HG03108 (cell line): Measurements from ENCODE around the gene MAG.

Experiments used
- ATAC-seq: cut with Tn5 transposase; IDR thresholded peaks from one replicate; pipeline ENCODE4 v1.9.1; 2021; ENCODE audit warnings: moderate library complexity; ENCODE audit not compliant: unreplicated experiment

MAG gene

GRCh38 chr19:35291916-35292315 lies at the start of gene MAG:
Gene MAG (plus strand): TSS chr19:35292161. CDS start chr19:35295409, 3,248 bp downstream.
- ATAC-seq, result no peak

- ATAC-seq, result no peak
Measured at GRCh38 chr19:35246466-35247092, 45.4 kb upstream of the MAG start.

GRCh38 chr19:35247526-35248309 lies 44.2 kb upstream of the MAG start:
- peak; percentile 39 for ATAC-seq

GRCh38 chr19:35248310-35249145 lies 43.4 kb upstream of the MAG start, which contains the start of gene LSR:
Gene LSR (plus strand): TSS chr19:35249002. CDS start chr19:35249023, 21 bp downstream.
- ATAC-seq, result peak; percentile 73

- no peak for ATAC-seq
Measured at GRCh38 chr19:35249146-35249847, 42.7 kb upstream of the MAG start.

- ATAC-seq, result no peak
Measured at GRCh38 chr19:35249848-35250711, 41.9 kb upstream of the MAG start.

GRCh38 chr19:35251456-35251855 lies 40.5 kb upstream of the MAG start:
- no peak for ATAC-seq

GRCh38 chr19:35253316-35254286 lies 38.4 kb upstream of the MAG start:
- ATAC-seq, result no peak

- ATAC-seq, result no peak
Measured at GRCh38 chr19:35254341-35255297, 37.3 kb upstream of the MAG start.

- no peak for ATAC-seq
Measured at GRCh38 chr19:35256566-35256965, 35.4 kb upstream of the MAG start.

- ATAC-seq, result no peak
Measured at GRCh38 chr19:35257113-35257461, 34.9 kb upstream of the MAG start.

- ATAC-seq, result no peak
Measured at GRCh38 chr19:35260694-35261304, 31.2 kb upstream of the MAG start.

- no peak for ATAC-seq
Measured at GRCh38 chr19:35261356-35262100, 30.4 kb upstream of the MAG start.

- no peak for ATAC-seq
Measured at GRCh38 chr19:35262101-35262761, 29.7 kb upstream of the MAG start.

GRCh38 chr19:35264268-35265125 lies 27.5 kb upstream of the MAG start:
- no peak for ATAC-seq
